HuH-7 (cell line): ENCODE results near the gene SLC9A8.
"Not testable (repeated sequence)": the region's sequence is repeated elsewhere in the genome, so short reads cannot be mapped to it uniquely, and the experiment has no call there.

Source experiments
- DNase-seq: peaks from one replicate; pipeline ENCODE4 v3.0.0; 2011; ENCODE audit warnings: low spot score

Gene SLC9A8

DNA sequence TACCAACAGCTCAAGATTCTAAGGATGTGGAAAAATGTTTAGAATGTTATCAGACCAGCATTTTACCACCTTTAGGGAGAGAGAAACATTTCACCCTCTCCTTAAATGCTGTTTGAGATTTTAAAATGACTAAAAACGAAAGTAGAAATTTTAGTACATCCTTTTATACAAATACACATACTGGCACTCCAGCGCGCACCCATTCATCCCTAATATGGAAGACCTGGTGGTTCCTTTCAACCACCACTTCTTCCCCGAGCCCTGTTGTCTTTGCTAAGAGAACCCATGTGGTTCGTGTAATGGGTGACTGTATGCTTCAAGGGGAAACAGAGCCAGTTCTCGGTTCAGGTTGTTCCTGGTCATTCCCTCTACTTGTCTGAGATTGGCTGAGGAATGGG lies 81.4 kb downstream of the SLC9A8 start:
- DNase-seq = no peak

DNA sequence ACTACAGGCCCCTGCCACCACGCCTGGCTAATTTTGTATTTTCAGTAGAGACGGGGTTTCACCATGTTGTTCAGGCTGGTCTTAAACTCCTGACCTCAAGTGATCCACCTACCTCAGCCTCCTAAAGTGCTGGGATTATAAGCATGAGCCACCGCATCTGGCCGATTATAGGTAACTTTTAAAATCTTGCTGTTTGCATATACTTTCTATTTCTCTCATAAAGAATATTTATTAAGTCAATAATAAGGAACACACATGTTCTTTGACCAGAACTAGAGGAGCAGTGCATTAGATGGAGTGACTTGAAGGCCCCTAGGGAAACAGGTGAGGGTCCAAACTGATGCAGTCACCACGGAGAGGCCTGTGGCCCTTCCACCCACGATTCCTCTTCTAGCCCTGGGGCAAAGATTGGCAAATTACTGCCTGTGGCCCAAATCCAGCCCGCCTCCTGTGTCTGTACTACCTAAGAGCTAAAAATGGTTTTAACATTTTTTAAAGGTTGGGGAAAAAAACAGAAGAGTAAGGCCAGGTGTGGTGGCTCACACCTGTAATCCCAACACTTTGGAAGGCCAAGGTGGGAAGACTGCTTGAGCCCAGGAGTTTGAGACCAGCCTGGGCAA lies 83.0 kb downstream of the SLC9A8 start:
- not testable (repeated sequence) for DNase-seq

DNA sequence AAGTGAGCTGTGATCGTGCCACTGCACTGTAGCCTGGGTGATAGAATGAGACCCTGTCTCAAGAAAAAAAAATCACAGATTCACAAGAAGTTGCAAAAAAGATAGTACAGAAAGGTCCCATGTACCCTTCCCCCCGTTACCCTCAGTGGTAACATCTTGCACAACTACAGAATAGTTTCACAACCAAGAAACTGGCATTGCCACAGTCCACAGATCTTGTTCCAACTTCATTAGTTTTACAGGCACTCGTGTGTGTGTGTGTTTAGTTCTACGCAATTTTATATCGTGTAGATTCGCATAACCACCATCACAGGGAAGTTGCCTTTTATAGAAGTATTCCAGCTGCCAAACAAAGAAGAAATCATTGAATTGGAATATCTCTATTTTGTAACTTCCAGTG lies 83.6 kb downstream of the SLC9A8 start:
- no peak for DNase-seq

DNA sequence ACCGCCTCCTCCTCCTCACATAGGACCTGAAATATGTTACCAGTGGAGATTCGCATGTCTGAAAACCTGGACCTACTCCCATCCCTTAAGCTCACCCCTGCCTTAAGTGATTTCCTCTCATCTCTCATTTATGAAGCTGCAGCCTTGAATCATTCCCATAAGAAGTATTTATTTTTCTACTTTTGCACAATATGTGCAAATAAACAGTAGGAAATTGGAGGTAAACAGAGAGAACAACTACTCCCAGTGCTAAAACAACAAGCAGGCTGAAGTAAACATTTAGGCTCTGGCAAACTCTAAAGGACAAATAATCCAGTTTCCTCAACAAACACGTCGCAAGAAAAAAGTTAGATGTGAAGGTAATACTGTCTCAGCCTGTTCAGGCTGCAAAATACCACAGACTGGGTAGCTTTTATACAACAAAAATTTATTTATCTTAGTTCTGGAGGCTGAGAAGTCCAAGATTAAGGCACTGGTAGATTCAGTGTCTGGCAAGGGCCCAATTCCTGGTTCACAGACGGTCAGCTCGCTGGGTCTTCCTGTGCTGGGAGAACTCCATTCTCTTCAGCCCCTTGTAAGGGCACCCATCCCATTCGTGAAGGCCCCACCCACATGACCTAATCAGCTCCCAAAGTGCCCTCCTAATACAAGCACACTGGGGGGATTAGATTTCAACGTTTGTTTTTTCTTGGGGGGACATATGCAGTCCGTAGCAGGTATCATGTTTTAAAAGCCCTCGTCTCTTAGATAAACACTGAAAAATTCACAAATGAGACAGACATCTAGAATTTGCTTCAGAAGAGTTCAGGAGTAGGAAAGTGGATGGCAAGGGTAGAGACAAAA lies 87.1 kb downstream of the SLC9A8 start:
- DNase-seq = no peak

DNA sequence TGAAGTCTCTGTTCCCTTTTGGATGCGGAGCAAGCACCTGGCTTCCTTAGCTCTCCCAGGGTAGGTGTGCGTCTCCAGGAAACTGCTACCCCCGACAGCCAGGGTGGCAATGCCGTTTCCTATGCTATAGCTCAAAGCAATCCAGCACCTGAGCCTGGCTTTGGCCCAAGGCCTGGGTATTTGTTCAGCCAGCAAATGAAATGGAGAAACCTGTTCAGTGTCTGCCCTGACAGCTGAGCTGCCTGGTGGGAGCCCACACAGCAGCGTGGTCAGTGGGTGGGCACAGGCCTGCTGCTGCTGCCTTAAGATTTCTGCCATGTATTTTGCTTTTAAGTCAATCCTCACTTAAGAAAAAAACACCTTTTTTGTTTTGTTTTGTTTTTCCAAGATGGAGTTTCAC lies 89.0 kb downstream of the SLC9A8 start:
- no peak for DNase-seq

DNA sequence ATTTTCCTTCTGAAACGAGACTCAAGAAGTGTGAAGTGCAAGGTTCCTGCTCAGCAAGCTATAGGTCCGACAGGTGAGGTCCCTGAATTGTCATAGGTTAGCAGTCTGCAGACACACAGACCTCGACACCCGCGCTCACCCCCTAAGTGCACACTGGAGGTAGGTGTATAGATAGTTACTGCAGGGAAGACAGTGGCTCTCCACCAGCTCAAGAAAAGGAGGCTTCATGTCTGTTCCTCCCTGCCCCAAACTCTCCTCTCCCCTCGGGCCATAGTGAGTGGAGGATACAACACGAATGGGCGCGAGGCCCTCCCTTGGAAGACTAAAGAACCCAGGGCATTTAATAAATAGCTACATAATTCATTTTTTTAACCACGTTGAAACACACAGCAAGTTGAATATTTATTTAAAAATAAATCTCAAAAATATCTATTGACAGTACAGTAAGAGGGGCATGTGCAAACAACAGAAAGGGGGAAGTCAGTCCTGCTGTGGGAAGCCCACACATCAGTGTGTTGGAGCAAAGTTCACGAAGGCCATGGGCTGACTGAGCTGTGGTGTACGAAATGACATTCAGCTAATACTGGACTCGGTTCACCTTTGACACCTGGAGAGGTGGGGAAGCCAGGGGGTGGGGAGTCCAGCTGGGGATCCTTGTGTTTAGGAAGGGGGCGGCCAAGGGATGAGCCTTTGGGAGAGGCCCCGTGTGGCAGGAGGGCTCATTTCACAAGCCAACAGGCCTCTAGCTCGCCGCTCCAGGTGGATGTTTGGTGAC lies 92.0 kb downstream of the SLC9A8 start:
- DNase-seq = no peak

DNA sequence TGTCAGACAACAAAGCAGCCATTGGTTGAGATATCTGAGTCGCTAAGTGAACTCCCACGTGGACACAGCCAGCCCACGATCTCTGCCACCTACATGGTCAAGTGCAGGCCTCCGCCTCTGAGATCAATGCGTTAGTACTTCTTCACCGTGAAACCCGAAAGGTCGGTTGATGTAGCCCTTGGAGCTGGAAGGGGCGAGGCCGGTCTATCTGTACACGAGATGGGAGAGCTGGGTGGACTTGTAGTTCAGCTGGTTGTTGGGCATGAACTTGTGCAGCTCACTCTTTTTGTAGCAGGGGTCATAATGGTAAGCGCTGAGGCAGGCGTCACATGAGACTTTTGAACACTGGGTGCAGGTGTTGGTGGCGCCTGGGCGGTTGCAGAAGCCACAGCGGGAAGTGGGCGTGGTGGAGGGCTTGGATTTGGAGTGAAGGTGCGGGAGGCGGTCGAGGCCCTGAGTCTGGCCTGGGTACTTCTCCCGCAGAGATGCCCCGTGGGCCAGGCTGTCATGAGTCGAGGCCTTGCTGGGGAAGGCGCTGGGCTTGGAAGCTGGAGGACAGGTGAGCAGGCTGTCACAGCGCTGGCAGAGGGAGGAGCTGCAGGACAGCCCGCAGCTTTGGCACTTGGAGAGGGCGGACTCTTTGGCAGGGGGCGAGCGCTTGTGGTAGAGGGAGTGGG lies 92.9 kb downstream of the SLC9A8 start:
- DNase-seq = no peak

DNA sequence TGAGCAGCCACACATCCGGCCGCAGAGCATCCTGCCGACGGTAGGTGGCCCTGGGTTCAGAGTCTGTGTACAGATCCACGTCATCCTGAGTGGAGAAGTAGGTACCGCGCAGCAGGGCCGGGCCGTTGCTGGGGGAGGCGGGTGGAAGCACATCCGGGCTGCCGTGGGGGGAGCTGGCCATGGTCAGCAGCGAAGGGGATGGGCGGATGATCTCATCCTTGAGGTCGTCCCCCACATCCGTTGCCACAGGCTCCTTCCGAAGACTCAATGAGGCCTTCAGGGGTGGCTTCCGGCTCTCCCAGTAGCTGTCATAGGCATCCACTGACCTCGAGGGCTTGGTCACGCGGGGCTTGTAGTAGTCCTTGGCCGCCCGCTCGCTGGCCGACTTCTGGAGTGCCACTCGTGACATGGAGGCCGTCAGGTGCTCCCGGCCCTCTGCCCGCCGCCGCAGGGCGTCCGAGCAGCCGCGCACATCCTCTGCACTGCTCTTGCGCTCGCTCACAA lies 93.5 kb downstream of the SLC9A8 start:
- no peak for DNase-seq

DNA sequence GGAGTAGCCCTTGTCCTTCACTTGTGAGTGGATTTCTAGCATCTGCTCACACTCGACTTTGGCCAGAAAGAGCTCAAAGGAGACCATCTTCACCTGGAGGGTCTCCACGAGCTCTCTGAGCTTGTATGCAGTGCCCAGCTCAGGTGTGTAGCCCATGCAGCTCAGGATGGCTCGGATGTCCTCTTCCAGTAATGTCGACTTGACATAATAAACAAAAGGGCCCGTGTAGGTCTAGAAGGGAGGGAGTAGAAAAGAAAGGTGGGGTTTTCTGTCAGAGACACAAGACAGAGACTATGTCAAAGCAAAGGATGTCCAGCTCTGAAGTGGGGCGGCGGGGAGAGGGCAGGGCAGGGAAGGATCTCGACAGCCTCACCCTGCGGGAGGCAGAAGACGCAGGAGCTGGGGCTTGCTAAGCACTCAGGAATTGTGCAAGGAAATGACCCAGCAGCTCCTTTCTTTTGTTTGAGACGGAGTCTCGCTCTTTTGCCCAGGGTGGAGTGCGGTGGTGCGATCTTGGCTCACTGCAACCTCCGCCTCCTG lies 94.1 kb downstream of the SLC9A8 start:
- no peak for DNase-seq

DNA sequence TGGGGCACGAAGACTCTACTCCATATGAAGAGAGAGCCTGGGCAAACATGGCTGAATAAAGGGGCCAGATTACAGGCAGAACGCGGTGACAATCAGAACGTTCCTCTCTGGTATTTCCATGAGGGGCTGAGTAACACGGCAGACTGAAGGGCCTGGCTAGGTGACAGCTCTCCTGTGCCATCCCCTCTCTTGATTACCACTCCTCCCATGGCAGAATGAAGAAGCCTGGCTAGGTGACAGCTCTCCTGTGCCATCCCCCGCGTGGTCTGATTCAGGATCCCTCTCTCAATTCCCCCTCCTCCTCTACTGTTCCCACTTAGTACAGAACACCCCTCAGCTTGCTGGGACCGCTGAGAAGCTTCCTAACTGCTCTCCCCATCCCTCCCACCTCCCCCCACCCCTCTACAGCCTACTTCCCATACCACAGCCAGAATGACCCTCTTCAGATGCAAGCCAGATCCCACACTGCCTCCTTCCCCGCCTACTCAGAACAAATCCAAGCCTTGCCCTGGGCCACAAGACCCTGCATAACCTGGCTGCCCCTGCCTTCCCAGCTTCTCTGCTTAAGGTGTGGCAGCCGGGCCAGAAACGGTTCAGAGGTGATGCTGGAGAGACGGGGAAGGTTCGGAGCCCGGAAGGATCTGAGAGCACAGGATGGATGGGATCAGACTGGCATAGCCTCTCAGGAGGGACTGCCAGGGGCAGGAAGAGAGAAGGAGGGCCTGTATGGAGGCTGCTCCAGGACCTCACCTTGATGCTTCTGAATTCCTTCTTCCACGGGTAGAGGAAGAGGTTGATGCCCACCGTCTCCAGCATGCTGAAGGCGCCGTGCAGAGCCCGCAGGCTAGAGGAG lies 95.0 kb downstream of the SLC9A8 start:
- DNase-seq = no peak

DNA sequence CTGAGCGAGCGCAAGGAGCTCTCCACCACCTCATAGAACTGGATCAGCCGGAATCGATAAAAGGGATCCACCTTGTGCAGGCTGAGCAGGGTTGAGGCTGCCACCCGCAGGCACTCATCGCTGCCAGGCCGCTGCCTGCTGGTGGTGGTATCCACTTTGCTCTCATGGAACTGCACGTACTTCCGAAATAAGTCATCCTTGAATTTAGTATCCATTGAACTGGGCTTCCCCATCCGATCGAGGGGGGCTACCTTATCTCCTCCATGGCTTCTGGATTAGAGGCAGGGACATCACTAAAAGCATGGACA lies 95.6 kb downstream of the SLC9A8 start:
- no peak for DNase-seq

DNA sequence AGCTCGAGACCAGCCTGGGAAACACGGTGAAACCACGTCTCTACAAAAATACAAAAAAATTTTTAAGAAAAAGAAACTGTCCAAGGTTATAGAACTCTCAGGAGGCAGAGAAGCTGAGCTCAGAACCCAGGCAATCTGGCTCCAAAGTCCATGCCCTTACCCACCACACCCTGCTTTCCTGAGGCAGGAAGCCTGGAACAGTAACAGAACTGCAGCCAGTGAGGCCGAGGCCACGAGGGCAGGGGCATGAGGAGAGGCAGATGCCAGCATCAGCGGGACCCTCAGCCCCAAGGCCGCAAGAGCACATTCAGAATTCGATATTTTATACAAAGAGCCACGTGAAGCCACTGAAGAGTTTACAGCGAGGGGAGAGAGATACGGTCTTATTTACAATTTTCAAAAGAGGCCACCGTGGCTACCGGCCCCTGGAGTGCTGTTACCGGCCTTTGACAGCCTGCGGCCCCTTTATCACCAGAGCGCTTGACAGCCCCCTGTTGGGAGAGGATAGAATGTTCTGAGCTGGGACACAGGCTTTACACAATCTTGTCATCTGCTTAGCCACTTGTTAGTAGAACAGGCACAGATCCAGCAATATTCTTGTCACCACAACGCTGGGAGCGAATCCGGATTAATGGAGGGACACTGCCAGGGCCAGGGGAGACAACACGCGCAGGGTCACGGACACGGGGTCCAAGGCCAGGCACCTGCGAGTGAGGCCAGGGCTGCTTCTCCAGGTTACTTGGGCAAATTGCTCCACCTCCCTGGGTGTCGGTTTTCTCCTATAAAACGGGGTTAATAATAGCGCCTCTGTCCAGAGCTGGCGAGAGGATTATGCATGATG lies 97.1 kb downstream of the SLC9A8 start:
- DNase-seq = peak; percentile 96

DNA sequence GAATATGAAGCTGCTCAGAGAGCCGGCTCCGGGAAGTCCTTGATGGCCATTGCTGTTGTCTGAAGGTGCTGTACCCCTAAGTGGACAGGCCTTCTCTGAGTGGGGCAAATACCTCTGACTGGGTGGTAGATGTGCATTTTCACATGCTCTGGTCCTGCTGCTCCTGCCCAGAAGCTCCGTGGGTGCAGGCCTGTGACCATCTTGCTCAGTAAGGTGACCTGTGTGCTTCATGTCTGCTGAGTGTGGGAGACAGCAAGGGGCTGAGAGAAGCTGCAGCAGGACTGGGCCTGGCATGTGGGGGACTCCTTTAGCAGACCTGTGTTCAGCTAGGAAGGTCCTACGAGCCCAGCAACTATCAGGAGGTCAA lies 97.7 kb downstream of the SLC9A8 start:
- no peak for DNase-seq

DNA sequence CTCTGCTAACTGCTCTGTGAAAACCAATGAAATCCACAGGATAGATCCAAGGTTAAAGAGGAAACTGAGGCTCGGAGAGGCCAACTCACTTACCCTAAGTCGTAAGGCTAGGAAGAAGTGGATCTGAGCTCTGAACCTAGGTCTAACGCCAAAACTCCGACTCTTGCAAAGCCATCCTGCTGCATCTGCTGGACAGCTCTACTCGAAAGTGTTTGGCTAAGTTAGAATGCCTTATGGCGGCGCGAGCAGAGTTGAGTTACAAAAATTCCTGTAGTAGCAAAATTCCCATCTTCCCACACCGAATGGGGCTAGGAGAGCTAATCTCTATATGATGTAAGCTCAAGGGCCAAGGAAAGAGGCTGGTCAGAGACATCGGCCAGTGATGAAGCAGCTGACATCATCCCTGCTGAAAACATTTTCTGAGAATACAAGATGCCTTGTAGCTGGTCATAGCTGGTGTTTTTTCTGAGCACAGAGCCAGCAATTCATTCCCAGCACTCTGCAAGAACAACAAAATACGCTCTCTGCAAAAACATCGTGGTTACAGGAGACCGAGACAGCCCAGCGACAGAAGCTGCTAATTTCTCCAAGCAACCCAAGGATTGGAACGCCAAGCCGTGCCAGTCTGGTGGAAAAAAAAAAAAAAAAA lies 100.9 kb downstream of the SLC9A8 start:
- no peak for DNase-seq

DNA sequence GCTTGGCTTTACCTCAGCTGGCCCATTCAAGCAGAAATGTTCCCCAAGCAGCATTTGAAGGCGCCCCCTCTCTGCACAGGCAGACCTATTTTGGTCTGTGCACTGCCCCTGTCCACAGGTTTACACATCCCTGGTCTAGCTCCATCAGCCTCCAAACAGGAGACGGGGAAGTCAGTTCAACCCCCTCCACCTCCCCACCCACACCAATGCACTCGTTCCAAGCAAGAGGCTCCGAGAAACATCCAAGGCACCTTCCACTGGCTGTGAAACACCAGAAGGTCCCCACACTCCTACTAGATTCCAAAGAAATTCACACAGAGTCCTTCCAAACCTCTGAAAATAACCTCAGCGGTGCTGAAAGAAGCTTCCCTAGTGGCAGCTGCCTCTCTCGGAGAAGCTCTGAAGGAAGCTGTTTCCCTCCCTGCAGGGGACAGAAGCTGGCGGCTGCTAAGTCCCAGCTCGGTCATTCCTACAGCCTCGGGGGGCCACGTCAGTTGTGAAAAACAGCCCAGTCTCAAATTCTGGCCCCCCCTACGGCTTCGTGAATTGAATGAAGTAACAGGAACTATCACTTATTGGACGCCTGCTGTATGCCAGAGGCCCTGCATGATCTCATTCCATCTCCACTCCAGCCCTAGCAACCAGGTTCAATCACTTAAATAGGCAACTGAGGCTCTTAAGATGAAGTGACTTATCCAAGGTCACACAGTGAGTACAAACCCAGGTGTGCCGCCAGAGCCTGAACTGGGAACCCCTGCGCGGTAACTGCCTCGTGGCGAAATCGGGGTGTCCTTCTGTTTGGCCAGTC lies 101.9 kb downstream of the SLC9A8 start:
- no peak for DNase-seq

DNA sequence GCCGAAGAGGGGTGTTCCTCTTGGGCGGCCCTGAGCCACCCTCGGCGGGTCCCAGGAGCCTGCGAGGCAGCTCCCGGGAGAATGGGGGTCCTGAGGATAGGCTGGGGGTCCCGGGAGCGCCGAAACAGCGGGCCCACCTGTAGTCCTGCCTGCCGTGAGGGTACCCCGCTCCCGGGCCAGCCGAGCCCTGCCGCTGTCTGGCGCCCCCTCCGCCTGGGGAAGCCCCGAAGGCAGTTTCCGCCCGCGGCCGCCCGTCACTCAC lies 102.4 kb downstream of the SLC9A8 start:
- no peak for DNase-seq

DNA sequence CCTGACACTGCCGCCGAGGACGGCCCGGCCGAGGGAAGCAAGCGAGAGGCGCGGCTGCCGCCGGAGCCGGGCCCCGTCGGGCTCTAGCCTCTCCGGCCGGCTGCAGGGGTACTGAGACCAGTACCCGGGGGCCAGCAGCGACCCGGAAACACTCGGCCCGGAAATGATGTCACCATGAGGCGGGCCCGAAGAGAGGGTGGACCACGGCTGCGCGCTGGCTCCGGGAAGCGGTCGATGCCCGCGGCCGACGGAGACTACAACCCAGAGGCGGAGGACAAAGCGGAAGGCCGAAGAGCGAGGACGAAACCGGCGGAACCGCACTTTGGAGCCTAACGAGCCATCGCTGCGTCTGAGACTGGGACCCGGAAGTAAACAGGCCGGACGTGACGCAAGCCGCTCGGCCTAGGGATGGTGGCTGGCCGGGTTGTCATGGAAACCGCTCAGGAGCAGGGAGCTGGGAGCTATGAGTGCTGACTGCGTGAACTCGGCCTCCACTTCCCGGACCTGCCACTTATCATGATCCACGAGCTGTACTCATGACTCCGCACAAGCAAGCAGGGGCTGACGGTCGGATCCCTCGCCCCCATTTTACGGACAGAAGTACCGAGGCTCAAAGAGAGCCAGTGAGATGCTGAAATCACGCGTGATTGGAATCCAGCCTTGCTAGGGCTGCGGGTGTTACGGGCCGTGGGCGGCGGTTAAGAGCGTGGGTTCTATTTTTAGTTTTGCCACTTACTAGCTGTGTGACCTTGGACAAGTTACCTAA lies 102.9 kb downstream of the SLC9A8 start, which contains the start of gene SPATA2:
Gene SPATA2 (minus strand): TSS at position 150 of the 766 bp plus-strand sequence. CDS start 7,039 bp downstream, outside the sequence.
- peak; percentile 97 for DNase-seq
